HepG2 (cell line): ENCODE data around the gene VAMP5. TPM values are rescaled to one million over a fixed set of nuclear protein-coding genes. Genes with fewer than 3 reads are reported as not detected.

ENCODE experiments used
- ATF4 ChIP-seq, 2 experiments: fragments of 450-650 bp in 1 of 2; sonication (generic) in 1 of 2; formaldehyde crosslinking; IDR thresholded peaks; 2 replicates each; pipeline versions ENCODE4 v1.5.0 to v1.8.0; 2020 to 2022; ENCODE audit warnings: mild to moderate bottlenecking in 1 of 2, missing genetic modification reagents in 1 of 2
- ATM ChIP-seq: fragments of 450-650 bp; IDR thresholded peaks from 2 replicates; pipeline ENCODE4 v1.7.1; 2017; ENCODE audit warnings: mild to moderate bottlenecking, borderline replicate concordance
- CERS6 ChIP-seq: sonication (generic); formaldehyde crosslinking; IDR thresholded peaks from 2 replicates; pipeline ENCODE4 v1.5.0; 2020; ENCODE audit warnings: missing genetic modification reagents
- DNMT3B ChIP-seq: conservative IDR thresholded peaks from 2 replicates; pipeline ENCODE4 v1.6.1; 2016; ENCODE audit warnings: missing biosample characterization, control low read depth
- GATAD2A ChIP-seq: IDR thresholded peaks from 2 replicates; pipeline ENCODE4 v1.6.1; 2016
- HDAC2 ChIP-seq: sonication (generic); formaldehyde crosslinking; IDR thresholded peaks from 2 replicates; pipeline ENCODE4 v1.4.0; 2020; ENCODE audit warnings: missing genetic modification reagents
- KMT2B ChIP-seq: IDR thresholded peaks from 2 replicates; pipeline ENCODE4 v1.6.1; 2016; ENCODE audit warnings: missing genetic modification reagents, missing compliant biosample characterization
- NR2F6 ChIP-seq, 2 experiments: IDR thresholded peaks; 2 replicates each; pipeline ENCODE4 v1.6.1; 2016; ENCODE audit warnings: antibody characterized with exemption in 1 of 2, mild to moderate bottlenecking in 1 of 2
- PRPF4 ChIP-seq: fragments of 200-400 bp; formaldehyde crosslinking; IDR thresholded peaks from 2 replicates; pipeline ENCODE4 v1.6.1; 2016; ENCODE audit warnings: low read length, low read depth; ENCODE audit not compliant: poor library complexity, severe bottlenecking
- SAFB2 ChIP-seq: sonication (generic); formaldehyde crosslinking; IDR thresholded peaks from 2 replicates; pipeline ENCODE4 v1.5.1; 2020; ENCODE audit warnings: missing genetic modification reagents, low read depth, mild to moderate bottlenecking, borderline replicate concordance
- SNAPC5 ChIP-seq: sonication (generic); formaldehyde crosslinking; IDR thresholded peaks from 2 replicates; pipeline ENCODE4 v1.8.1; 2023; ENCODE audit warnings: mild to moderate bottlenecking, missing genetic modification reagents, borderline replicate concordance
- SP1 ChIP-seq, 2 experiments: fragments of 450-650 bp in 1 of 2; sonication (generic) in 1 of 2; formaldehyde crosslinking in 1 of 2; IDR thresholded peaks; 2 replicates each; pipeline versions ENCODE4 v1.4.0 to v1.6.1; 2016 to 2020; ENCODE audit warnings: missing genetic modification reagents in 1 of 2
- SUZ12 ChIP-seq: fragments of 150-350 bp; IDR thresholded peaks from 2 replicates; pipeline ENCODE4 v1.6.1; 2014; ENCODE audit warnings: low read depth, low read length
- YEATS2 ChIP-seq: sonication (generic); formaldehyde crosslinking; IDR thresholded peaks from 2 replicates; pipeline ENCODE4 v1.4.0; 2020; ENCODE audit warnings: missing genetic modification reagents, borderline replicate concordance
- ZBTB2 ChIP-seq: sonication (generic); formaldehyde crosslinking; IDR thresholded peaks from 2 replicates; pipeline ENCODE4 v1.8.0; 2022; ENCODE audit warnings: low read depth, missing genetic modification reagents
- ZBTB3 ChIP-seq: sonication (generic); formaldehyde crosslinking; IDR thresholded peaks from 2 replicates; pipeline ENCODE4 v1.4.0; 2020; ENCODE audit warnings: low read depth, mild to moderate bottlenecking, moderate library complexity, missing genetic modification reagents, borderline replicate concordance
- ZBTB42 ChIP-seq: sonication (generic); formaldehyde crosslinking; IDR thresholded peaks from 2 replicates; pipeline ENCODE4 v1.5.0; 2020; ENCODE audit warnings: mild to moderate bottlenecking, missing genetic modification reagents
- ZNF225 ChIP-seq: sonication (generic); formaldehyde crosslinking; IDR thresholded peaks from 2 replicates; pipeline ENCODE4 v1.4.0; 2020; ENCODE audit warnings: mild to moderate bottlenecking, missing genetic modification reagents
- ZNF274 ChIP-seq: sonication (generic); formaldehyde crosslinking; IDR thresholded peaks from 2 replicates; pipeline ENCODE4 v1.5.1; 2020; ENCODE audit warnings: mild to moderate bottlenecking, missing genetic modification reagents
- ZNF446 ChIP-seq: sonication (generic); formaldehyde crosslinking; IDR thresholded peaks from 2 replicates; pipeline ENCODE4 v1.5.0; 2020; ENCODE audit warnings: mild to moderate bottlenecking, missing genetic modification reagents
- ZNF572 ChIP-seq: sonication (generic); formaldehyde crosslinking; IDR thresholded peaks from 2 replicates; pipeline ENCODE4 v1.5.1; 2020; ENCODE audit warnings: mild to moderate bottlenecking, missing genetic modification reagents
- polyA plus RNA-seq, 8 experiments: library from polyadenylated mRNA; depleted of rRNA in 3 of 8; stranded (reverse) in 7 of 8; unstranded in 1 of 8; fragments of >200 nt; fragmentation: Illumina TruSeq in 4 of 8; extraction: Trizol in 4 of 8; gene quantifications; 2 replicates each; pipeline versions ENCODE4 v1.2.1 to v1.2.3, GENCODE V29; 2011 to 2016; ENCODE audit warnings: low read depth in 4 of 8, missing spikeins in 1 of 8, mixed read lengths in 1 of 8; ENCODE audit not compliant: insufficient read depth in 1 of 8
- total RNA-seq, 5 experiments: library from RNA; depleted of rRNA; stranded (reverse); fragments of >200 nt; fragmentation: Illumina TruSeq; extraction: Trizol; gene quantifications; 2 replicates each; pipeline ENCODE4 v1.2.3, GENCODE V29; 2016; ENCODE audit warnings: low read depth in 1 of 5
- TF ChIP-seq, protein P1 (sequence below): sonication (generic); formaldehyde crosslinking; IDR thresholded peaks from 2 replicates; pipeline ENCODE4 v1.5.0; 2020; ENCODE audit warnings: mild to moderate bottlenecking, missing genetic modification reagents

Gene VAMP5
- total and polyA plus RNA-seq, 2 of the 13 experiments (the other 11 are each of a cell fraction or from before 2014, with no cell fraction given) = 7.2 to 56.7 TPM

DNA sequence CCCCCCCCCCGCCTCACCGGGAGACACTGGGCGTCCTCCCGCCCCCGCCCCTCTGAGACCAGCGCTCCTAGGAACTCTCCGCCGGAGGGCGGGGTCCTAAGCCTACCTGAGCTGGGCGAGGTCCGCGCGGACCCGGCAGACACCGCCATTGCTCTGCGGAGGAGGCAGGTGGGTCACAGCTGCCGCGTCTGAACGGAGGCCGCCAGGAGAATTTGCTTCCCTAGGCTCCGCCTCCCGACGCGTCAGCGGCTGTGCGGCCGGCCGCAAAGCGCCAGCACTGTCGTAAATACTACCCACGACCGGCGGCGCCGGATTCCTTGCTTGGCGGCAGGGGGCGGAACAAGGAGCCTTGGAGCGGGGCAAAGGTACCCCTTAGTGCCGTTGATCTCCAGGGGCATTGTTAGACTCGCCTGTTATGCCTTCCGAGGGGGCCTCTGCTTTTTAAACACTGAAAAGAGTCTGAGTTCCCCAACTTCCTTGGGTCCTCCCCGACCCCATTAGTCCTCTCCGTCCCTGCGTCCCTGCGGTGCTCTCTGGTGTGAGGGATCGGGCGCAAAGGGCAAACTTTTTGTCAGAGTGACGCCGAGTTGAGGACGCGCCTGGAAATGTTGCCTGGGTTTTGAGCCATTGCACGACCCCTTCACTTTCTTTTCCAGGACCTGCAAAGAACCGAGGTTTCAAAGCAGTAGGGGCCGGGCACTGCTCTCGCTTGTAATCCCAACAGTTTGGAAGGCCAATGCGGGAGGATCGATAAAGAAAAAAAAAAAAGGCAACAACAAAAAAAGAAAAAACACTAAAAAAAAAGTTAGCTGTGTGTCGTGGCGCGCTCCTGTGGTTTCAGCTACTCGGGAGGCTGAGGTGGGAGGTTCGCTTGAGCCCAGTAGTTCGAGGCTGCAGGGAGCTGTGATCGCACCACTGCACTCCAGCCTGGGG lies 22.7 kb upstream of the VAMP5 start, which contains the start of gene GGCX (continued):
- TF ChIP-seq SAFB2 (CRISPR knock-in tag) = no peak; the same call in 1 of the 2 replicates
- TF ChIP-seq KMT2B (CRISPR knock-in tag) = peak; percentile 92
- no peak for TF ChIP-seq ATM
- TF ChIP-seq ZBTB3 (CRISPR knock-in tag) = no peak
- TF ChIP-seq DNMT3B (CRISPR knock-in tag) = no peak; the same call in 1 of the 2 replicates
- TF ChIP-seq ZBTB42 (CRISPR knock-in tag) = 0 out of 2 replicates have a peak, but pooled peaks have one; percentile 28
- peak; percentile 92 for TF ChIP-seq YEATS2 (CRISPR knock-in tag)
- no peak for TF ChIP-seq SUZ12
- no peak for TF ChIP-seq CERS6 (CRISPR knock-in tag)
- TF ChIP-seq, protein P1, sequence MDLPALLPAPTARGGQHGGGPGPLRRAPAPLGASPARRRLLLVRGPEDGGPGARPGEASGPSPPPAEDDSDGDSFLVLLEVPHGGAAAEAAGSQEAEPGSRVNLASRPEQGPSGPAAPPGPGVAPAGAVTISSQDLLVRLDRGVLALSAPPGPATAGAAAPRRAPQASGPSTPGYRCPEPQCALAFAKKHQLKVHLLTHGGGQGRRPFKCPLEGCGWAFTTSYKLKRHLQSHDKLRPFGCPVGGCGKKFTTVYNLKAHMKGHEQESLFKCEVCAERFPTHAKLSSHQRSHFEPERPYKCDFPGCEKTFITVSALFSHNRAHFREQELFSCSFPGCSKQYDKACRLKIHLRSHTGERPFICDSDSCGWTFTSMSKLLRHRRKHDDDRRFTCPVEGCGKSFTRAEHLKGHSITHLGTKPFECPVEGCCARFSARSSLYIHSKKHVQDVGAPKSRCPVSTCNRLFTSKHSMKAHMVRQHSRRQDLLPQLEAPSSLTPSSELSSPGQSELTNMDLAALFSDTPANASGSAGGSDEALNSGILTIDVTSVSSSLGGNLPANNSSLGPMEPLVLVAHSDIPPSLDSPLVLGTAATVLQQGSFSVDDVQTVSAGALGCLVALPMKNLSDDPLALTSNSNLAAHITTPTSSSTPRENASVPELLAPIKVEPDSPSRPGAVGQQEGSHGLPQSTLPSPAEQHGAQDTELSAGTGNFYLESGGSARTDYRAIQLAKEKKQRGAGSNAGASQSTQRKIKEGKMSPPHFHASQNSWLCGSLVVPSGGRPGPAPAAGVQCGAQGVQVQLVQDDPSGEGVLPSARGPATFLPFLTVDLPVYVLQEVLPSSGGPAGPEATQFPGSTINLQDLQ = peak; percentile 88; the same call in 1 of the 2 replicates
- no peak for TF ChIP-seq PRPF4
- TF ChIP-seq ATF4 (CRISPR knock-in tag; IDR thresholded peaks at IDR 0.05) = peak in 1 of 2 experiments; percentile 42; a peak in 1 of 4 replicates
- peak; percentile 56; the same call in 1 of the 2 replicates for TF ChIP-seq GATAD2A (CRISPR knock-in tag)
- TF ChIP-seq SP1 (IDR thresholded peaks at IDR 0.05) = no peak
- peak; percentile 81 for TF ChIP-seq SP1 (CRISPR knock-in tag; IDR thresholded peaks at IDR 0.05)
- no peak; the same call in 1 of the 2 replicates for TF ChIP-seq ZBTB2 (CRISPR knock-in tag)
- TF ChIP-seq HDAC2 (CRISPR knock-in tag) = peak; percentile 84
- peak; percentile 79; the same call in 1 of the 2 replicates for TF ChIP-seq SNAPC5 (CRISPR knock-in tag)
- peak; percentile 17 for TF ChIP-seq ZNF446 (CRISPR knock-in tag)
- no peak for TF ChIP-seq ZNF225
- TF ChIP-seq ZNF274 = peak; percentile 46; the same call in 1 of the 2 replicates
- TF ChIP-seq NR2F6 (IDR thresholded peaks at IDR 0.05) = peak; percentile 40; the same call in 1 of the 2 replicates
- TF ChIP-seq NR2F6 (CRISPR knock-in tag; IDR thresholded peaks at IDR 0.05) = peak; percentile 49; the same call in 1 of the 2 replicates
- peak; percentile 44; the same call in 1 of the 2 replicates for TF ChIP-seq ZNF572
